Stimulated activated CD4-positive, alpha-beta T cell treated with anti-CD3 and anti-CD28 coated beads, Interleukin-1b, Interleukin-23, amount 100 ng/mL, for 1 hour (primary cell): Measurements from ENCODE around the gene GGTLC2.
"Not testable (repeated sequence)": the region's sequence is repeated elsewhere in the genome, so short reads cannot be mapped to it uniquely, and the experiment has no call there.

Source experiments
- DNase-seq, 2 donors: peaks; one replicate each; pipeline ENCODE4 v3.0.0-alpha.2; 2020; ENCODE audit warnings: low read depth in 2 of 2

Gene GGTLC2

DNA sequence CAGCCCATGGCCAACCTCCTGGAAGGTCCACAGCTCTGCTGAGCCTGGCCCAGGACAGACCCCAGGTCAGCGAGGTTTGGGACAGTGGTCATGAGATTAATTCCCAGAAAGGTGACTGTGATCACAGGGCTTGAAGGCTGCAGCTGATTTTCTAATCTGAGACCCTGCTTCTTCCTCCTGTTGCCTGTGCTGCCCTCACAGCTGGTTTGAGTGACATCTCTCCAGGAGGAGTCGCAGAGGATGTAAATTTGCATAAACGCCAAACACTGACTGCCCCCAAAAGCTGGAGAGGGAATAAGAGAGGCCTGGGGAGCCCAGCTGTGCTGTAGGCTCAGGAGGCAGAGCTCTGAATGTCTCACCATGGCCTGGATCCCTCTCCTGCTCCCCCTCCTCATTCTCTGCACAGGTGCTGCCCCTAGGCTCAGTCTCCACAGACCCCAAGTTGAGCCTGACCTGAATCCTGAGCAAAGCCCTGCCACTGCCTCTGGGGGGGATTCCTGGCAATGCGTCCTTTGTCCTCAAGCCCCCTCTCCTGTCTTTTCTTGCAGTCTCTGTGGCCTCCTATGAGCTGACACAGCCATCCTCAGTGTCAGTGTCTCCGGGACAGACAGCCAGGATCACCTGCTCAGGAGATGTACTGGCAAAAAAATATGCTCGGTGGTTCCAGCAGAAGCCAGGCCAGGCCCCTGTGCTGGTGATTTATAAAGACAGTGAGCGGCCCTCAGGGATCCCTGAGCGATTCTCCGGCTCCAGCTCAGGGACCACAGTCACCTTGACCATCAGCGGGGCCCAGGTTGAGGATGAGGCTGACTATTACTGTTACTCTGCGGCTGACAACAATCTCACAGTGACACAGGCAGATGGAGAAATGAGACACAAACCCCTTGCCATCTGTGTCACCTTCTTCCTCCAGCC is 23.8 kb downstream of the GGTLC2 start:
- DNase-seq: no peak

DNA sequence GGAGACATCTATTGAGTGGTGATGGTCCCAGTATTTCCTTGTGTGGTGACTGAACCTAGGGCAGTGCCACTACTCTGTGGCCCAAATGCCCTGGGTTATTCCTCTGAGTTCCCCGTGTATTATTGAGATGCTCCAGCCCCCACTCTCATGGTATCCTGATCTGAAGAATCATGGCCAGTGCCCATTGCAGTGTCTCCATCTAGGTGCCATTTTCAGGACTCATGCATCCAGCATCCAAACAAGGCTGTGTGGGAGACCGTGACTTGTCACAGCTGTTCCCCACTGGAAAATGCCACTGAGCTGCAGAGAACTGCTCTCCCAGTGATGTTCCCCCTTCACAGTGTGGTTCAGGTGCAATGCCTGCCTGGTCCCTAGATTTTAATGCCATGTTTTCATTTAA is 24.7 kb downstream of the GGTLC2 start:
- DNase-seq: no peak

DNA sequence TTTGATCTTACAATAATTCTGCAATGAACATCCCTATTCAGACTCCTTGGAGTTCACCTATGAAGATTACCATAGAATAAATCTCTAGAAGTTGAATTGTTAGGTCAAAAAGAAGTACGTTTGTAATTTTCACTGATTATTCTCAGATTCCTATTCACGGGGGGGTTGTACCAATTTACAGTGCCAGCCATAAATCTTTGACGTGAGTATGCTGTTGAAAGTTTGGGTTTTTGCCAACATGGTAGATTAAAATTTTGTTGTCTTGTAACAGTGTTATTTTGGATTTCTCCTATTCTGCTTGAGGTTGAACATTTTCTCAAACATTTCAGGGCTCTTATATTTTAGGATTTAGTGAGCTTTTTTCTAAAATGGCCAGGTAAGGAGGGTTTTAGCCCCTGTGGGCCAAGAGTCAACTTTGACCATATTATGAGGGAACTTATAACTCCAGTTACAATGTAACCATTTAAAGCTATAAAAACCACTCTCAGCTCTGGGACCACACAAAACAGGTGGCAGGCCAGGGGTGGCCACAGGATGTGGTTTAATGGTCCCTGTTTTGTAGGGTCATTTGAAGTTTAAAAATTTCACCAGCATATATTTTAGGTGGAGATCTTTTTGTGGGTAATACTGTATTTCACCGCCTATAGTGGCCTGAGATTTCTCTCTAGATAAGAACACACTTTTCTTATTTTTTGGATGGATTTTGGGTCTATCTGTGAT is 25.8 kb downstream of the GGTLC2 start:
- no peak for DNase-seq

DNA sequence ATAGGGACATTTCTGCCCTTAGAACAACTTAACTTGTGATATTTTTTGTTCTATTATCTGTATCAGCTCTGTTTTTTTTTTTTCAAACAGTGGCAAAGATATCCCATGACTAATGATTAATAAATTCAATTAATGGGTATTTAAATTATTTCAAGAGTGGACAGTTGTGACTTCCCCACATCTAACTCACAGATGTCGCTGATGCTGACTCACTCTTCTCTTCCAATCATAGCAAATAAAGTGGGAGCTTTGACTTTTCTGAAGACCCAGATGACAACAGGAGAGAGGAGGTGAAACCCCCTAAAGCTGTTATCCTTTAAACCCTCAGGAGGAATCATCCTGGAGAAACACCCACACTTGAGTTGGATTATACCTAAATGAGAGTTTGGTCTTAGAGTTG is 27.1 kb downstream of the GGTLC2 start:
- DNase-seq: no peak

DNA sequence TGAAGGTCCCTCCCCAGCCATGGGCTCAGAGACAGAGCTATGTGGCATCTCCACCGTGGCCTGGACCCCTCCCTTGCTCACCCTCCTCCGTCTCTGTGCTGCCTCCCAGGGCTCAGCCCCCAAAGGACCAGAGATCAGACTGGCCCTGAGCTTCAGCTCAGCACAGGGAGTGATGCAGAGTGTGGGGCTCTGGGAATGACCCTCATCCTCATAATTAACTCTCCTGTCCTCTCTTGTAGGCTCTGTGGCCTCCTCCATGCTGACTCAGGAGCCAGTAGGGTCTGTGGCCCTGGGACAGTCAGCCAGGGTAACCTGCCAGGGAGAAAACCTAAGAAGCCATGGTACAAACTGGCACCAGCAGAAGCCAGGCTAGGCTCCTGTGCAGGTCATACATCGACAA is 28.7 kb downstream of the GGTLC2 start:
- DNase-seq: no peak

DNA sequence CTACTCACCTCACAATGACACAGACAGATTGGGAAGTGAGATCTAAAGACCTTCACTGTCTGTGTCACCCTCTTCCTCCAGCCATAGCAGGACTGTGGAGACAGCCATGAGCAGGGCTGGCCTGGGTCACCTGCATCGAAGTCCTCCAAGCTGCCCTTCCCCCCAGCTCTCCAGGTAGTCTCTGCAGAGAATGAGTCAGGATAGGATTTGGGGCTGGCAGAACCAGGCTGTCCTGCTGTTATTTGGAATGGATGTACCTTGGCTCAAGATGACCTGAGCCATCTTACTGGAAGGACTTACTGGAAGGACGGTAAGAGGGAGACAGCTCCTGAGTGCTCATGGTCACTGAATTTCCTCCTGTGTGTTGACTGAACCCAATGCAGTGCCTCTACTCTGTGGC is 29.2 kb downstream of the GGTLC2 start:
- no peak for DNase-seq

DNA sequence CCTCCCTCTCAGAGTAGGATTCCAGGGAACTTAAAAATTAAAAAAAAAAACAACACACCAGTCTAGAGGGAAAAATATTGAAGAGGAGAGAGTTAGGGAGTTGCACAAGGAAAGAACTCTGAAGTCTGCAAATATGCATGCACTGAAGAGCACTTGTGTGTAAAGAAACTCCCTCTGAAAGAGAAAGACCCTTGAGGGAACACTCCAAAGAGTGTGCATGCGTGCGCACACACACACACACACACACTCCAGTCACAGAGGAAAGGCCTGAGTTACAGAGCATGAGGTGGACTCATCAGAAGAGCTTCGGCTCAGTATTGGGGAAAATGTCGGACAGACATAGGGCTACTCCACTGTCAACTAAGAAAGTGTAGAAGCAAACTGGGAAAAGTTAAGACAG is 30.1 kb downstream of the GGTLC2 start:
- DNase-seq: no peak

DNA sequence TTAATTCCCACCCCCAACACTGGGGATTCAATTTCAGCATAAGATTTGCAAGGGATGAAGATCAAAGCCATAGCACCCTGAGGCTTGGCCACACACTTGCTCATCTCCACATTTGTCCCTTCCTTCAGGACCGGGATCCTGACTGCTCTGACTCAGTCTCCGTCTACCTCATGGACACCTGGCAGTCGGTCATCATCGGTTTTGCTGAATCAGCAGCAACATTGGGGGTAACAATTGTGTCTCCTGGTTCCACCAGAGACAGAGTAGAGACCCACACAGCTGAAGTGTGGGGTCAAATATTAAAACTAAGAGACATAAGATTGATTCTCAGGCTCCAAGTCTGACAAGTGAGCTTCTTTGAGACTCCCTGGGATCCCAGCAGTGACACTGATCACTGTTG is 34.6 kb downstream of the GGTLC2 start:
- no peak for DNase-seq

DNA sequence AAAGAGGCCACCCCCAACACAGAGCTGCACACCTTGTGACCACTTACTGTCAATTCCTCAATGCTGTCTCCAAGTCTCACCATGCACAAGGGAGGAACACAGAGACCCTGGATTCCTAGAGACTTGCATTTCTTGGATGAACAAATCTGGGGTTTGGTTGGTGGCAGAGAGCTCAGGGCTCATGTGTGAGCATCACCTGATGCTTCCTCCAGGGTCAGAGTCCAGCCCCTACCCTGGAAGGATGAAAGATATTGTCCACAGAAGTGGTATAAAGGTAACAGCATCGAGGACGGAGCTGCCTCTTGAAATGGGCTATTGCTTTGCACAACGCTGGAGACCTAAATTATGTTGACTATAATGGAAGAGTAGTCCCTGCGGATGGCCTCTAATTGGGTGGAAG is 36.0 kb downstream of the GGTLC2 start:
- no peak for DNase-seq

DNA sequence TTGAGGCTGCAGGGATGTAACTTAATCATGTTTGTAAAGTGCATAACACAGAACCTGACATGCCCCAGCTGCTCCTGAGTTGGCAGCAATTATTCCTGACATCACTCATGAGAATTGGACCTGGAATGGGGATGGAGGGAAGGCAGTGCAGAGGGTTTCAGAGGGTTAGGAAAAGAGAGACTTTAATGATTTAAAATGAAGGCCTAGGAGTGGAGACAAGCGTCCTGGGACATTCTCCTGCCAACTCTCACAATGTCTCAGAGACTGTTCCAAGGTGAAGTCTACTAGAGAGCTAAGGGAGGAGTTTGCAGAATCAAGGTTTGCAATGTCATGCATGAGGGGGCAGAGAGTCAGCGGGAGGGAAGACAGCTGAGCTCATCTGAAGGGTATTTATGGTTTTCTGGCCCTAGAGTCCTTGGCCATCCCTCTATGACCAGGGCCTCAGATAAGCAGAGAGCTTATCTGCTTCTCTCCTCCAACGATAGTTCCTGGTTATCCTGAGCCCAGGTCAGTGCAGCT is 36.9 kb downstream of the GGTLC2 start:
- no peak for DNase-seq

DNA sequence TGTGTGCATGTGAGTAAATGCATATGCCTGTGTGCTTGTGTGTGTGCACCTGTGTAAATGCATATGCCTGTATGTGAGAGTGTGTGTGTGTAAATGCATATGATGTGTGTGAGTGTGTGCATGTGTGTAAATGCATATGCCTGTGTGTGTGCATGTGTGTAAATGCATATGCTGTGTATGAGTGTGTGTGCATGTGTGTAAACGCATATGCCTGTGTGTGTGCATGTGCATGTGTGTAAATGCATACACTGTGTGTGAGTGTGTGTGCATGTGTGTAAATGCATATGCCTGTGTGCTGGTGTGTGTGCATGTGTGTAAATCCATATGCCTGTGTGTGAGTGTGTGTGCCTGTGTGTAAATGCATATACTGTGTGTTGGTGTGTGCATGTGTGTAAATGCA is 37.8 kb downstream of the GGTLC2 start:
- DNase-seq: no peak

DNA sequence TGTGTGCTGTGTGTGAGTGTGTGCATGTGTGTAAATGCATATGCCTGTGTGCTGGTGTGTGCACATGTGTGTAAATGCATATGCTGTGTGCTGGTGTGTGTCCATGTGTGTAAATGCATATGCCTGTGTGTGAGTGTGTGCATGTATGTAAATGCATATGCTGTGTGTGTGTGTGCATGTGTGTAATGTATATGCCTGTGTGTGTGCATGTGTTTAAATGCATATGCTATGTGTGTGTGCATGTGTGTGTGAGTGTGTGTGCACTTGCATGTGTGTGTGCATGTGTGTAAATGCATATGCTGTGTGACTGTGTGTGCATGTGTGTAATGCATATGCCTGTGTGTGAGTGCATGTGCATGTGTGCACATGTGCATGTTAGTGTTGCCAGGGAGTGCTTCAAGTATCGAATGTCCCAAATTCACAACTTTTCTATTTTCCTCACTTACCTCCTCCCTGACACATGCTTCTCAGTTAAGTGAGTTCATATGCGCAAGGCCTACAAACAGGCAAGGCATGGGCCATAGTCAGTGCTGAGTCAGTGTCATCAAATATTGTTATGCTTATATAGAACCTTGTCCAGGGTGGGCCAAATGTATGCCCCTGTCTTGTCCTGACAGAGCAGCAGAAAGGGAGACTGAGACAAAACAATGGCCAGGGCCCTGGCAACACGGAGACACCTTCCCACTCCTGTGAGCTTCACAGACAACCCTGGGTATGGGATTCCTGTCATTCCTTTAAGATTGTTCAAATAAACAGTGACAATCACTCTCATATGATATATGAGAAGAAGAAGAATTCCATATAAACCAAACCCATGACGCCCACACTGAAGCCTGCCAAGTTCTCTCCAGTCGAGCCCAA is 38.6 kb downstream of the GGTLC2 start:
- no peak for DNase-seq

DNA sequence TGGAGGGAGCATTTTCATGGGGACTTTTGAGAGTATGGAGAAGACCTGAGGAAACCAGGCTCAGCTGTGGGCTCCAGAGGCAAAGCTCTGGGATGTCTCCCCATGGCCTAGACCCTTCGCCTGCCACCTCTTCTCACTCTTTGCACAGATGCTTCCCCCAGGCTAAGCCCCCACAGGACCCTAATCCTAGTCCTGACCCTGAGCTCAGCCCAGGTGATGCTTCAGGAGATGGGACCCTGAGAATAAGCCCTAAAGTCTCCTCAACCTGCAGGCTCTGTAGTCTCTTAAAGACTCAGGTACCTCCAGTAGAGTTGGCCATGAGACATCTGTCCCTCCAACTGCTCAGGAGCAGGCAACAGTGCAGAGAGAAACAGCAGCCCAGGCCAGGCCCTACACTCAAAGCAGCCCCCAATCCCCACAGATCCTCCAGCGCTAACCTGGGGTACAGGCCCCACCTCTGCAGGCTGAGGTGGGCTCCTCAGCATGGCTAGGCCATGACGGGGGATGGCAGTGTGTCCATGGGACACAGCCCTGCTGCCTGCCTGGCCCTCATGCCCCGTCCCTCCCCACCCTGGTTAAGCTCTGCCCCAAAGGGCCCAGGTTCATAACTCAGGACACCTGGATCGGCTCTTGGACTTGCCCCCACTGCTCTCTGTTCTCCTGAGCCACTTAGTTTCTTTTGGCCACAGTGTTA is 39.4 kb downstream of the GGTLC2 start:
- DNase-seq: no peak

DNA sequence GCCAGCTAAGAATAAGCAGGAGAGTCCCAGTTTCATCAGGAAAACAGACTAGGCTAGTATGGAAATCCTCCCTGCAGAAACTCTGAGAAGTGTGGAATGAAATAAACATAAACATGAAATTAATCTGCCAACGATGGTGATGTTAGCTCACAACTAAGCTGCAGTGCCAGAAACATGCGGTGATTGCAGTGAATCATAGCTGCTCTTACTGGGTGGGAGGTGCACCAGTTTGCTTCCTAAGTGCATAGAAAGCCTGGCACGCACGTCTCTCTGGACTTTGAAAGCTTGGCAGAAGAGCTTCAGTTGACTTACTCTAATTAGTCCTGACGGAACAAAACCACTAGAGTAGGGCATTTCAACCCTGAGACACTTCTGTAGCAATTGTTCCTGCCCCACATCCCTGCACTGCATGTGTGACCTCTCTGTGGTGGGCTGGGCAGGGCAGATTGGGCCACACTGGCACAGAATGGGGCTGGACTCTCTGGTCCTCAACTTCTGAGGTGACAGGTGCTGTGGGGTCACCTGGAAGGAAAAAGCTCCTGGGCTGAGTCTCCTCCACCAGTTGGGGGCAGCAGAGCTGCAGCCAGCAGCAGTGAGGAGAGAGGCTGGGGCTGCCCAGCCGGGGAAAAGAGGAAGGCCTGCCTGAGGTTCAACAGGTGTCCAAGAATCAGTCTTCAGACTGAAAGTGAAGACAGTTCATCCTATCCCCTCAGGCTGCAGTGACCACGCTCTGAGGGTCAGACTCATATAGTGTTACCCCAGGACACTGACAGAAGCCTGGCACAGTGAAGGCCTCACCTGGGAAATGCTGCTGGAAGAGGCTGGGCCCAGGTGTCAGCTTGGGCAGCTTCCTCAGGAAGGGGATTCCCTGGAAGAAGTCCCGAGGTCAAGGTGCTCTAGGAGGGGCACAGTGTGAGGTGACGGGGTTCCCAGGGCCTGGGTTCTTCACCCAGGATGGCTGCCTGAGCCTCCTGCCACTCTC is 40.5 kb downstream of the GGTLC2 start:
- no peak for DNase-seq

DNA sequence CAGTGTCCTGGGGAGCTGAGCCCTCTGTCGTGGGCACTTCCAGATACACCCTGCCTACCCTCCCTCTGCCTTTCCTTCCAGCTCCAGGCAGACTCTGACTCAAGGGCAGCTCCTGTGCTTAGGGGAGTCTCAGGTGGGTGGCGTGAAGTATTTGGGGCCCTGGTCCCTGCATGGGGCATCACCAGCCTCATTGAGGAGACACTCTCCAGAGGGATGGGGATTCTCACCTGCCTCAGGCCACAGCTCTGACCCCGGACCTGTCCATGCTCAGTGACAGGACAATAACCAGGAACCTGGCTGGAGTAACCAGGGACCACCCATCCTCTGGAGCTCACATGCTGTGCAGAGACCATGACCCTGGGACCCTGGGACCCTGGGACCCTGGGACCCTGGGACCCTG is 41.2 kb downstream of the GGTLC2 start:
- DNase-seq: no peak

DNA sequence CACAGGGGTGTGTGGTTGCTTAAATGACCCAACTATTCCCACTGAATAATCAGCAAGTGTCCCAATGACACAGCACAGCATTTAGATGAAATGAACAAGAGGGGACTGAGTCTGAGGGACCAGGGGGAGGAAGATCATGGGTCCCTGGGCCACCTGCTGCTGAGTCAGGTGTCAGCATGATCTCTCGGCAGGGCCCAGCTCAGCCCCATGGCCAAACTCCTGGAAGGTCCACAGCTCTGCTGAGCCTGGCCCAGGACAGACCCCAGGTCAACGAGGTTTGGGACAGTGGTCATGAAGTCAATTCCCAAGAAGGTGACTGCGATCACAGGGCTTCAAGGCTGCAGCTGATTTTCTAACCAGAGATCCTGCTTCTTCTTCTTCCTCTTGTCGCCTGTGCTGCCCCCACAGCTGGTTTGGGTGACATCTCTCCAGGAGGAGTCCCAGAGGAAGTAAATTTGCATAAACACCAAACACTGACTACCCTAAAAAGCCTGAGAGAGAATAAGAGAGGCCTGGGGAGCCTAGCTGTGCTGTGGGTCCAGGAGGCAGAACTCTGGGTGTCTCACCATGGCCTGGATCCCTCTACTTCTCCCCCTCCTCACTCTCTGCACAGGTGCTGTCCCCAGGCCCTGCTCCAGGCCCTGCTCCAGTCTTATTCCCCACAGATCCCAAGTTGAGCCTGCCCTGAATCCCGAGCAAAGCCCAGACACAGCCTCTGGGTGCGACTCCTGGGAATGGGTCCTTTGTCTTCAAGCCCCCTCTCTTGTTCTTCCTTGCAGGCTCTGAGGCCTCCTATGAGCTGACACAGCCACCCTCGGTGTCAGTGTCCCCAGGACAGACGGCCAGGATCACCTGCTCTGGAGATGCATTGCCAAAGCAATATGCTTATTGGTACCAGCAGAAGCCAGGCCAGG is 42.0 kb downstream of the GGTLC2 start:
- not testable (repeated sequence) for DNase-seq

DNA sequence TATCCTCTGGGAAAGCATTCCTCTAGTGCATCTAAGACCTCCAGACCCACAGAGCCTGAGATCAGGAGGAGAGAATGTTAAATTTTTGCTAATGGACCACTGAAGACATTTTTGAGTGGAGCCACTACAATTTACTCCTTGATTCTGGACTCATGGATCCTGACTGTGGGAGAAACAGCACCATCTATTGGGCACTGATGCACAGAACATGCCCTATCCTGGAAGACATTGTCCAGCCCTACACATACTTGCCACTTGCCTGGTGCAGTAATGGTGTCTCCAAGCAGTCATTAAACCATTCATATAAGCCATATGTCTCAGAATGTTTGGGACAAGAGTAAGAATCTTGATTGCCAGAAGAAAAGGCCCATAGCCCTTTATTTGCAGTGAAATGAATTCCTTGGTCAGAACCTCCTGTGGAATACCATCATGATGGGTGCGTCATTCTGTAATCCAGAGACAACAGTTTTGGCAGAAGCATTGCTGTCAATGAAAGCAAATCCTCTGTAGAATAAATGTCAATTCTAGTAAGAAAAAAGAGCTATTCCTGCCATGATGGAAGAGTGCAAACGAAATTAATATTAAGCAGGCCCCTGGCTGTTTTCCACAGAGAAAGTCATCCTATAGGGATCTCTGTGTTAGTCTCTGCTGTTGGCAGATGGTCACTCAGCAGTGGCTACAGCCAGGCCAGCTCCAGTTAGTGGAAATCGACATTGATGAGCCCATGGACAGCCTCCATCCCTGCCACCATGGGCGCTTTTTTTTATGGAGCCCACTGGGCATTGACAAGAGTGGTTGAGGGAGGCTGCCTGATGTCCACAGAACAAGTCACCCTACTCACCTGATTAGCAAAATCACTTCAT is 43.5 kb downstream of the GGTLC2 start:
- DNase-seq: no peak
